Measurements from ENCODE around the gene SBF2.

The SBF2 gene

GRCh38 chr11:9874466-9874865 lies 419.6 kb downstream of the SBF2 start:
- peaks cover 0 to 2% of the 10 kb centered on the region in 2 donors for H3K36me3 ChIP-seq (ENCODE audit: control insufficient read depth in 2 of 2, insufficient read depth in 2 of 2, low read length in 2 of 2)
- H3K27me3 ChIP-seq (ENCODE audit: control insufficient read depth in 1 of 2, insufficient read depth in 2 of 2, low read length in 2 of 2), result no peaks in the 10 kb centered on the region
- H3K4me1 ChIP-seq (ENCODE audit: control insufficient read depth, insufficient read depth, low read length), result no peaks in the 10 kb centered on the region
- H3K9me3 ChIP-seq (ENCODE audit: control insufficient read depth in 2 of 2, low read length in 2 of 2), result no peaks in the 10 kb centered on the region
- H3K27ac ChIP-seq (ENCODE audit: low read length), result no peak overlapping the region
- no peak overlapping the region for H3K4me3 ChIP-seq (ENCODE audit: low read length in 2 of 2)
- no peak overlapping the region for H3K9ac ChIP-seq (ENCODE audit: low read length in 2 of 2)

DNA sequence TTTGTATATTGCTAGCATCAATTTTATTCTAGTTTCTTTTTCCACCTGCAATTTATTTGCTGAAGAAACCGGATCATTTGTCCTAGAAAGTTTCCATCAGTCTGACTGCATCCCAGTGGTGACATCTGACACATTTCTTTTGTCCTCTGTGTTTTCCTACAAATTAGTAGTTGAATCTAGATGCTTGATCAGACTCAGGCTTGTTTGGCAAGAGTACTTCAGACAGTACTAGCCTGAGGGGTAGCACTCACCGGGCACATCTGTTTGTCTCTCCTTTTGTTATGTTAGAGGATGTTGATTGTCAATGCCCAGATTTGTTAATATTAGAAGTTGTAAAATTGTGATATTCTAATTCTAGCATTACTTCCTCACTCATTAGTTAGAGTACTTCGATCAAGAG lies 425.4 kb downstream of the SBF2 start:
- H3K9ac ChIP-seq (ENCODE audit: low read length in 2 of 2), result no peak overlapping the region
- no peak overlapping the region for H3K4me3 ChIP-seq (ENCODE audit: low read length in 2 of 2)
- H3K27ac ChIP-seq (ENCODE audit: low read length), result no peak overlapping the region
- H3K27me3 ChIP-seq (ENCODE audit: control insufficient read depth in 1 of 2, insufficient read depth in 2 of 2, low read length in 2 of 2), result no peaks in the 10 kb centered on the region
- H3K9me3 ChIP-seq (ENCODE audit: control insufficient read depth in 2 of 2, low read length in 2 of 2), result no peaks in the 10 kb centered on the region
- peaks cover 0 to 2% of the 10 kb centered on the region in 2 donors for H3K36me3 ChIP-seq (ENCODE audit: control insufficient read depth in 2 of 2, insufficient read depth in 2 of 2, low read length in 2 of 2)
- no peaks in the 10 kb centered on the region for H3K4me1 ChIP-seq (ENCODE audit: control insufficient read depth, insufficient read depth, low read length)

GRCh38 chr11:9862981-9863380 lies 431.0 kb downstream of the SBF2 start:
- H3K4me3 ChIP-seq (ENCODE audit: low read length in 2 of 2), result no peak overlapping the region
- peaks cover 8% of the 10 kb centered on the region for H3K4me1 ChIP-seq (ENCODE audit: control insufficient read depth, insufficient read depth, low read length)
- no peaks in the 10 kb centered on the region for H3K9me3 ChIP-seq (ENCODE audit: control insufficient read depth in 2 of 2, low read length in 2 of 2)
- no peaks in the 10 kb centered on the region for H3K36me3 ChIP-seq (ENCODE audit: control insufficient read depth in 2 of 2, insufficient read depth in 2 of 2, low read length in 2 of 2)
- no peak overlapping the region for H3K27ac ChIP-seq (ENCODE audit: low read length)
- H3K9ac ChIP-seq (ENCODE audit: low read length in 2 of 2), result no peak overlapping the region
- H3K27me3 ChIP-seq (ENCODE audit: control insufficient read depth in 1 of 2, insufficient read depth in 2 of 2, low read length in 2 of 2), result no peaks in the 10 kb centered on the region

- Histone ChIP-seq H3K27ac (ENCODE audit: low read length) (no peak overlapping the region), H3K9ac (ENCODE audit: low read length in 2 of 2) (no peak overlapping the region), H3K27me3 (ENCODE audit: control insufficient read depth in 1 of 2, insufficient read depth in 2 of 2, low read length in 2 of 2) (no peaks in the 10 kb centered on the region), H3K36me3 (ENCODE audit: control insufficient read depth in 2 of 2, insufficient read depth in 2 of 2, low read length in 2 of 2) (no peaks in the 10 kb centered on the region), H3K4me1 (ENCODE audit: control insufficient read depth, insufficient read depth, low read length) (peaks cover 8% of the 10 kb centered on the region), H3K4me3 (ENCODE audit: low read length in 2 of 2) (no peak overlapping the region), H3K9me3 (ENCODE audit: control insufficient read depth in 2 of 2, low read length in 2 of 2) (no peaks in the 10 kb centered on the region)
Observed at GRCh38 chr11:9861860-9862725, 431.9 kb downstream of the SBF2 start.

DNA sequence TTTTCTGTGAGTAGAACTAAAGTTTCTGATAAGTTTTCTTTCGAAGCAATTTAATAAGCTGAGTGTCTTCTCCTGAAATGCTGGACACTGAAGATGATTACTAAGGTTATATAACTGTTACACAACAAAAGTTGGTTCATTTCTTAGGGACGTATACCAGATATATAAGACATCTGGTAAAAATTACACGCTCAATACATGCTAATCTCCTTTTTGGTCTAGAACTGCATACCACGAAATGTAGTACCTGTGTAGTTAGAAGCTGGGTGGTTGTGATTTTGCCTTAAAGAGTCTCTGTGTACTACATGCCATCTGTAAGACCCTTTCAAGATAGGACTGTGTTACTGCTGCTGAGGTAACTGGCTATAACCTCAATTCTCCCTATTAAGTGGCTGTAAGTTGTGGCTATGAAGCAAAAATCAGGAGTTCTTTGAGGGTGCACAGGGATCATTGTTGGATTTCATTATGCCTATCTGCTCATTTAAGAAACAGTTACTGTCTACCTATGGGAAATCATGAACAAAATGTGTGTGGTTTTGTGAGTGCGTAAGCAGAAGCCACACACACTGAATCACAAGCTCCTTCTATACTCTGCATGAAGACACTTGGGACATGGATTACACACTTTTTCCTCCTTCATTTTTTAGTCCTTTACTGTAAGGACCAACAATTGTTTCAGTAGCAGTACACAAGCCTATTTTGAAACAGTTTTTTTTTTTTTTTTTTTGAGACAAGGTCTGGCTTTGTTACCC lies 434.3 kb downstream of the SBF2 start:
- no peaks in the 10 kb centered on the region for H3K9me3 ChIP-seq (ENCODE audit: control insufficient read depth in 2 of 2, low read length in 2 of 2)
- H3K4me1 ChIP-seq (ENCODE audit: control insufficient read depth, insufficient read depth, low read length), result peaks cover 8% of the 10 kb centered on the region
- H3K27ac ChIP-seq (ENCODE audit: low read length), result no peak overlapping the region
- no peaks in the 10 kb centered on the region for H3K27me3 ChIP-seq (ENCODE audit: control insufficient read depth in 1 of 2, insufficient read depth in 2 of 2, low read length in 2 of 2)
- no peak overlapping the region for H3K4me3 ChIP-seq (ENCODE audit: low read length in 2 of 2)
- H3K9ac ChIP-seq (ENCODE audit: low read length in 2 of 2), result no peak overlapping the region
- peaks cover 8 to 13% of the 10 kb centered on the region in 2 donors for H3K36me3 ChIP-seq (ENCODE audit: control insufficient read depth in 2 of 2, insufficient read depth in 2 of 2, low read length in 2 of 2)

GRCh38 chr11:9858822-9859221 lies 435.2 kb downstream of the SBF2 start:
- Histone ChIP-seq H3K9me3 (ENCODE audit: control insufficient read depth in 2 of 2, low read length in 2 of 2) (no peaks in the 10 kb centered on the region), H3K27me3 (ENCODE audit: control insufficient read depth in 1 of 2, insufficient read depth in 2 of 2, low read length in 2 of 2) (no peaks in the 10 kb centered on the region), H3K27ac (ENCODE audit: low read length) (no peak overlapping the region), H3K36me3 (ENCODE audit: control insufficient read depth in 2 of 2, insufficient read depth in 2 of 2, low read length in 2 of 2) (peaks cover 8 to 13% of the 10 kb centered on the region in 2 donors), H3K4me1 (ENCODE audit: control insufficient read depth, insufficient read depth, low read length) (peaks cover 8% of the 10 kb centered on the region), H3K4me3 (ENCODE audit: low read length in 2 of 2) (no peak overlapping the region), H3K9ac (ENCODE audit: low read length in 2 of 2) (no peak overlapping the region)

DNA sequence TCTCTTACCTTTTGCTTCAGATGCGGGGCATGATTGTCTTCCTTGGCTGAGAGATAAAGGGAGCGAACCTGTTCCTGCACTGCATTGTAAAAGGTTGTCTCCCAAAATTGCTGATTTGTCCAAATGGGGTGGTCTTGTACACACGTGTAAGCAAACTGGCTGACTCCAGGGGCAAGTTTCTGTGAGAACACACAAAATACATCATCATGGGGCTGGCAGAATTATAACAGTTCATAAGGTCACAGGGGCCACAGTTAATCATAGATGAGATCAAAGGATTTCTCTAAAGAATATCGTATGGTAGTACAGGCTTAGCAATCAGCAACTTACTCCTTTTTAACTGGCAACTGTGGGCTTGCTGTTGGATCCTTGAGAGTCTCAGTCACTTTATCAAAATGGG lies 435.8 kb downstream of the SBF2 start:
- Histone ChIP-seq H3K4me1 (ENCODE audit: control insufficient read depth, insufficient read depth, low read length) (peaks cover 8% of the 10 kb centered on the region), H3K27ac (ENCODE audit: low read length) (no peak overlapping the region), H3K36me3 (ENCODE audit: control insufficient read depth in 2 of 2, insufficient read depth in 2 of 2, low read length in 2 of 2) (peaks cover 8 to 13% of the 10 kb centered on the region in 2 donors), H3K4me3 (ENCODE audit: low read length in 2 of 2) (no peak overlapping the region), H3K9ac (ENCODE audit: low read length in 2 of 2) (no peak overlapping the region), H3K27me3 (ENCODE audit: control insufficient read depth in 1 of 2, insufficient read depth in 2 of 2, low read length in 2 of 2) (no peaks in the 10 kb centered on the region), H3K9me3 (ENCODE audit: control insufficient read depth in 2 of 2, low read length in 2 of 2) (no peaks in the 10 kb centered on the region)

DNA sequence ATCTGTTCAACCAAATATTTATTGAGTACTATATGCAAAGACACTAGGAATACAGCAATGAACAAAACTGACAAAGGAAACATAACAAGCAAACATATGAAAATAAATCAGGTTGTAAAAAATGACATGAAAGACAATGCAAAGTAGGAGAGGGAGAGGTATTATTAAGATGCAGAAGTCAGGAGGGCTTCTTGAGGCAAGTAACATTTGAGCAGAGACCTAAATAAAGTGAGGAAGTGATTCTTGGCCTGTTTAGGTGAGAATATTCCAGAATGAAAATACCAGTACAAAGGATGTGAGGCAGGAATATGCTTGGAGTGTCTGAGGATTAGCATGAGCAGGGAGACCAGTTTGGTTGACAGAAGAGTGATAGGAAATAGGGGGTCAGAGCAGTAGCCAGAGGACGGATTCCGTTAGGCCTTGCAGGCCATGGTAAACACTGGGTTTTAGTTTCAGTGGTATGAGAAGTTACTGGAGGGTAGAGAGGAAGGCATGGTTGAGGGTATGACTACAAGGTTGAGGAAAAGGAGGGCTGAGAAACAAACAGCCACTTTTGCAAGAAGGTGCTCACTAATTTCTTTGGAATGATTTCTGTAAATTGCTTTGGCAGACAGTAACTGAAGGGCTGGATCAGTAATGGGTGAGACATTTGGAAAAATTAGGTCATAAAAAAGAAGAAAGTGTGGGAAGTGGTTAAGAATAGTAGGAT lies 438.3 kb downstream of the SBF2 start:
- Histone ChIP-seq H3K4me1 (ENCODE audit: control insufficient read depth, insufficient read depth, low read length) (peaks cover 8% of the 10 kb centered on the region), H3K9me3 (ENCODE audit: control insufficient read depth in 2 of 2, low read length in 2 of 2) (no peaks in the 10 kb centered on the region), H3K27me3 (ENCODE audit: control insufficient read depth in 1 of 2, insufficient read depth in 2 of 2, low read length in 2 of 2) (no peaks in the 10 kb centered on the region), H3K4me3 (ENCODE audit: low read length in 2 of 2) (no peak overlapping the region), H3K27ac (ENCODE audit: low read length) (no peak overlapping the region), H3K36me3 (ENCODE audit: control insufficient read depth in 2 of 2, insufficient read depth in 2 of 2, low read length in 2 of 2) (peaks cover 8 to 16% of the 10 kb centered on the region in 2 donors), H3K9ac (ENCODE audit: low read length in 2 of 2) (no peak overlapping the region)

GRCh38 chr11:9853929-9854552 lies 440.0 kb downstream of the SBF2 start:
- Histone ChIP-seq H3K27ac (ENCODE audit: low read length) (no peak overlapping the region), H3K9me3 (ENCODE audit: control insufficient read depth in 2 of 2, low read length in 2 of 2) (no peaks in the 10 kb centered on the region), H3K4me3 (ENCODE audit: low read length in 2 of 2) (no peak overlapping the region), H3K4me1 (ENCODE audit: control insufficient read depth, insufficient read depth, low read length) (peaks cover 8% of the 10 kb centered on the region), H3K27me3 (ENCODE audit: control insufficient read depth in 1 of 2, insufficient read depth in 2 of 2, low read length in 2 of 2) (no peaks in the 10 kb centered on the region), H3K36me3 (ENCODE audit: control insufficient read depth in 2 of 2, insufficient read depth in 2 of 2, low read length in 2 of 2) (peaks cover 10 to 19% of the 10 kb centered on the region in 2 donors), H3K9ac (ENCODE audit: low read length in 2 of 2) (no peak overlapping the region)

- Histone ChIP-seq H3K9me3 (ENCODE audit: control insufficient read depth in 2 of 2, low read length in 2 of 2) (no peaks in the 10 kb centered on the region), H3K4me3 (ENCODE audit: low read length in 2 of 2) (no peak overlapping the region), H3K9ac (ENCODE audit: low read length in 2 of 2) (no peak overlapping the region), H3K36me3 (ENCODE audit: control insufficient read depth in 2 of 2, insufficient read depth in 2 of 2, low read length in 2 of 2) (peaks cover 10 to 22% of the 10 kb centered on the region in 2 donors), H3K27ac (ENCODE audit: low read length) (no peak overlapping the region), H3K27me3 (ENCODE audit: control insufficient read depth in 1 of 2, insufficient read depth in 2 of 2, low read length in 2 of 2) (no peaks in the 10 kb centered on the region), H3K4me1 (ENCODE audit: control insufficient read depth, insufficient read depth, low read length) (no peaks in the 10 kb centered on the region)
Observed at GRCh38 chr11:9852465-9852864, 441.6 kb downstream of the SBF2 start.

All from stomach smooth muscle (tissue), 2 donors.